ENCODE measurements around the gene FXYD5. TPM values are rescaled to one million over a fixed set of nuclear protein-coding genes. Genes with fewer than 3 reads are reported as not detected.

Gene FXYD5
- polyA plus RNA-seq, 2 of the 4 experiments (the other 2 are of a cell fraction), result 70.8 to 113 TPM

DNA sequence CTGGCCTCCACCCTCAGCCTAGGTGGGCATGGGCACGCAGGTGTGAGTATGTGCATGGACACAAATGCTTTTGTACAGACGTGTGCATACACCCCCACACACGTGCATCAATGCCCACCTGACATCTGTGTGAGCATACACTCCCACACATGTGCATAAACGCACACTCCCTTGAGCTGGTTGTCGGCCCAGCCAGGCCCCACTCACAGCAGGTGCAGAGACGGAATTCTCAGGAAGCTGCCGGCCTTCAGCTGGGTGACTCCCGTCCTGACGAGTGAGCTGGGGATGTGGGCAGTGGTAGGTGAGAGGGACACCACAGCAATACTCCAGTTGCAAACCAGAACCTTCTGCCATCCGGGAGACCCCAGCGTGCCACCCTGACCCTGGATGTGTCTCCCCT, 20.7 kb upstream of the FXYD5 start:
- ATAC-seq (no peak), DNase-seq (ENCODE audit: low read depth in 1 of 2, low spot score in 1 of 2) (no peak), FAIRE-seq (no peak)
- no peak overlapping the region for H3K27ac ChIP-seq
- no peak overlapping the region for H3K4me2 ChIP-seq
- POLR2A ChIA-PET, result no interaction called here
- CTCF ChIA-PET, result interaction anchor here (0.5 to 11.0 kb wide), 12 partner anchors 9 to 161 kb away, joined by 3 to 148 read pairs (median 50); partner anchors contain the start of genes FXYD3 and FXYD5
- H3K9me3 ChIP-seq, result no peaks in the 10 kb centered on the region
- H3K4me3 ChIP-seq, result no peak overlapping the region
- TF ChIP-seq, protein P1, sequence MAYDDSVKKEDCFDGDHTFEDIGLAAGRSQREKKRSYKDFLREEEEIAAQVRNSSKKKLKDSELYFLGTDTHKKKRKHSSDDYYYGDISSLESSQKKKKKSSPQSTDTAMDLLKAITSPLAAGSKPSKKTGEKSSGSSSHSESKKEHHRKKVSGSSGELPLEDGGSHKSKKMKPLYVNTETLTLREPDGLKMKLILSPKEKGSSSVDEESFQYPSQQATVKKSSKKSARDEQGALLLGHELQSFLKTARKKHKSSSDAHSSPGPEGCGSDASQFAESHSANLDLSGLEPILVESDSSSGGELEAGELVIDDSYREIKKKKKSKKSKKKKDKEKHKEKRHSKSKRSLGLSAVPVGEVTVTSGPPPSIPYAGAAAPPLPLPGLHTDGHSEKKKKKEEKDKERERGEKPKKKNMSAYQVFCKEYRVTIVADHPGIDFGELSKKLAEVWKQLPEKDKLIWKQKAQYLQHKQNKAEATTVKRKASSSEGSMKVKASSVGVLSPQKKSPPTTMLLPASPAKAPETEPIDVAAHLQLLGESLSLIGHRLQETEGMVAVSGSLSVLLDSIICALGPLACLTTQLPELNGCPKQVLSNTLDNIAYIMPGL (CRISPR knock-in tag; IDR thresholded peaks at IDR 0.05; ENCODE audit: borderline replicate concordance), result no peak
- no peak for TF ChIP-seq ESRRA (IDR thresholded peaks at IDR 0.05; ENCODE audit: borderline replicate concordance, low read length)
- TF ChIP-seq KDM1A (IDR thresholded peaks at IDR 0.05; ENCODE audit: low read depth), result no peak
- no peak for TF ChIP-seq CHD4 (IDR thresholded peaks at IDR 0.05; ENCODE audit: borderline replicate concordance)
- TF ChIP-seq FOSB (CRISPR knock-in tag; IDR thresholded peaks at IDR 0.05), result no peak
- no peak for TF ChIP-seq PHF8 (IDR thresholded peaks at IDR 0.05; ENCODE audit: borderline replicate concordance, low read depth)
- TF ChIP-seq GATA3 (IDR thresholded peaks at IDR 0.05; ENCODE audit: borderline replicate concordance), result no peak
- TF ChIP-seq, protein P2, sequence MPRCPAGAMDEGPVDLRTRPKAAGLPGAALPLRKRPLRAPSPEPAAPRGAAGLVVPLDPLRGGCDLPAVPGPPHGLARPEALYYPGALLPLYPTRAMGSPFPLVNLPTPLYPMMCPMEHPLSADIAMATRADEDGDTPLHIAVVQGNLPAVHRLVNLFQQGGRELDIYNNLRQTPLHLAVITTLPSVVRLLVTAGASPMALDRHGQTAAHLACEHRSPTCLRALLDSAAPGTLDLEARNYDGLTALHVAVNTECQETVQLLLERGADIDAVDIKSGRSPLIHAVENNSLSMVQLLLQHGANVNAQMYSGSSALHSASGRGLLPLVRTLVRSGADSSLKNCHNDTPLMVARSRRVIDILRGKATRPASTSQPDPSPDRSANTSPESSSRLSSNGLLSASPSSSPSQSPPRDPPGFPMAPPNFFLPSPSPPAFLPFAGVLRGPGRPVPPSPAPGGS (IDR thresholded peaks at IDR 0.05), result no peak
- no peak for TF ChIP-seq HOXB13 (CRISPR knock-in tag; IDR thresholded peaks at IDR 0.05; ENCODE audit: low read depth)
- TF ChIP-seq MAZ (IDR thresholded peaks at IDR 0.05; ENCODE audit: borderline replicate concordance, low read depth, low read length), result no peak
- TF ChIP-seq ZC3H11A (IDR thresholded peaks at IDR 0.05), result no peak
- no peak for TF ChIP-seq BHLHE40 (IDR thresholded peaks at IDR 0.05; ENCODE audit: low read depth, low read length)
- TF ChIP-seq, protein P3, sequence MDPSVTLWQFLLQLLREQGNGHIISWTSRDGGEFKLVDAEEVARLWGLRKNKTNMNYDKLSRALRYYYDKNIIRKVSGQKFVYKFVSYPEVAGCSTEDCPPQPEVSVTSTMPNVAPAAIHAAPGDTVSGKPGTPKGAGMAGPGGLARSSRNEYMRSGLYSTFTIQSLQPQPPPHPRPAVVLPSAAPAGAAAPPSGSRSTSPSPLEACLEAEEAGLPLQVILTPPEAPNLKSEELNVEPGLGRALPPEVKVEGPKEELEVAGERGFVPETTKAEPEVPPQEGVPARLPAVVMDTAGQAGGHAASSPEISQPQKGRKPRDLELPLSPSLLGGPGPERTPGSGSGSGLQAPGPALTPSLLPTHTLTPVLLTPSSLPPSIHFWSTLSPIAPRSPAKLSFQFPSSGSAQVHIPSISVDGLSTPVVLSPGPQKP (IDR thresholded peaks at IDR 0.05; ENCODE audit: low read depth, low read length), result no peak
- TF ChIP-seq RAD21 (conservative IDR thresholded peaks at IDR 0.05 in 1 of 2, IDR thresholded peaks at IDR 0.05 in 1 of 2), result no peak
- peaks cover 8% of the 10 kb centered on the region; the same call in 2 of the 3 replicates for H3K4me1 ChIP-seq
- WGBS (ENCODE audit: missing lambda C conversion rate), result 30% methylated on average over 11 of the region's 11 CpGs

DNA sequence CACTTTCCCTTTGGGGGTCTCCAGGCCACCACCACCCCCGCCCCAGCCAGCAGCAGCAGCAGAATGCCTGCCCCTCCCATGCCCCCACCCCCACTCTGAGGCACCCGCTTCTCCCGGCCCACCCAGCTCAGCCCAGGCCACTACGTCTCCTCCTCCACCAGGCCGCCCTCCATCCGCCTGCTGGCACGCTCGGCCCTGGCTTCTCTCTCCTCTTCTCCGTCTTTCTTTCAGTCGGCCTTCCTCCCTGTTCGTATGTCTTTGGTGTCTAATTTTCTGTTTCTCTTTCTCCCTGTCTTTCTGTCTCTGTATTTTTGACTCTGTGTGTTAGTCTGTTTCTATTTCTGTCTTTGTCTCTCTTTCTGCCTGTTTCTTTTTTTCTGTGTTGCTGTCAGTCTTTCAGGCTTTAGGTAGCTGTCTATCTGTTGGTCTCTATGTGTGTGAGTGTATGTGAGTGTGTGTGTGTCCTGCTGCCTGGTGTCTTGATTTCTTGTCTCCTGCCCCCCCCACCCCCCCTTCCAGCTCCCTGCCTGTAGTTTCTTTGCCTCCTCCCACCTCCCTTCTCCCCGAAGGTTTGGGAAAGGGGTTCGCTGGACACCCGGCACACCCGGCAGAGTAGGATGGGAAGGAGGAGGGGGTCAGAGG, 19.8 kb upstream of the FXYD5 start, which contains the start of gene LGI4:
Gene LGI4 (minus strand): TSS at position 459 of the 642 bp plus-strand sequence. CDS start 379 bp downstream, at position 80.
- DNase-seq (ENCODE audit: low read depth in 1 of 2, low spot score in 1 of 2) (no peak), ATAC-seq (no peak), FAIRE-seq (no peak)
- peaks cover 8% of the 10 kb centered on the region; the same call in 2 of the 3 replicates for H3K4me1 ChIP-seq
- CTCF ChIA-PET, result interaction anchor here (0.5 to 11.0 kb wide), 44 partner anchors 10 to 630 kb away, joined by 3 to 148 read pairs (median 8); partner anchors contain the start of genes FXYD3, FXYD5 and ZNF30
- no peaks in the 10 kb centered on the region for H3K9me3 ChIP-seq
- no peak for TF ChIP-seq EHMT2 (IDR thresholded peaks at IDR 0.05; ENCODE audit: low read depth)
- no peak for TF ChIP-seq TP53 (CRISPR knock-in tag; IDR thresholded peaks at IDR 0.05)
- no peak for TF ChIP-seq PHF8 (IDR thresholded peaks at IDR 0.05; ENCODE audit: borderline replicate concordance, low read depth)
- no peak for TF ChIP-seq FOXS1 (CRISPR knock-in tag; IDR thresholded peaks at IDR 0.05)
- TF ChIP-seq, protein P2 (IDR thresholded peaks at IDR 0.05), result no peak
- TF ChIP-seq, protein P4, sequence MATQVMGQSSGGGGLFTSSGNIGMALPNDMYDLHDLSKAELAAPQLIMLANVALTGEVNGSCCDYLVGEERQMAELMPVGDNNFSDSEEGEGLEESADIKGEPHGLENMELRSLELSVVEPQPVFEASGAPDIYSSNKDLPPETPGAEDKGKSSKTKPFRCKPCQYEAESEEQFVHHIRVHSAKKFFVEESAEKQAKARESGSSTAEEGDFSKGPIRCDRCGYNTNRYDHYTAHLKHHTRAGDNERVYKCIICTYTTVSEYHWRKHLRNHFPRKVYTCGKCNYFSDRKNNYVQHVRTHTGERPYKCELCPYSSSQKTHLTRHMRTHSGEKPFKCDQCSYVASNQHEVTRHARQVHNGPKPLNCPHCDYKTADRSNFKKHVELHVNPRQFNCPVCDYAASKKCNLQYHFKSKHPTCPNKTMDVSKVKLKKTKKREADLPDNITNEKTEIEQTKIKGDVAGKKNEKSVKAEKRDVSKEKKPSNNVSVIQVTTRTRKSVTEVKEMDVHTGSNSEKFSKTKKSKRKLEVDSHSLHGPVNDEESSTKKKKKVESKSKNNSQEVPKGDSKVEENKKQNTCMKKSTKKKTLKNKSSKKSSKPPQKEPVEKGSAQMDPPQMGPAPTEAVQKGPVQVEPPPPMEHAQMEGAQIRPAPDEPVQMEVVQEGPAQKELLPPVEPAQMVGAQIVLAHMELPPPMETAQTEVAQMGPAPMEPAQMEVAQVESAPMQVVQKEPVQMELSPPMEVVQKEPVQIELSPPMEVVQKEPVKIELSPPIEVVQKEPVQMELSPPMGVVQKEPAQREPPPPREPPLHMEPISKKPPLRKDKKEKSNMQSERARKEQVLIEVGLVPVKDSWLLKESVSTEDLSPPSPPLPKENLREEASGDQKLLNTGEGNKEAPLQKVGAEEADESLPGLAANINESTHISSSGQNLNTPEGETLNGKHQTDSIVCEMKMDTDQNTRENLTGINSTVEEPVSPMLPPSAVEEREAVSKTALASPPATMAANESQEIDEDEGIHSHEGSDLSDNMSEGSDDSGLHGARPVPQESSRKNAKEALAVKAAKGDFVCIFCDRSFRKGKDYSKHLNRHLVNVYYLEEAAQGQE (IDR thresholded peaks at IDR 0.05), result no peak
- no peak for TF ChIP-seq HOXB5 (CRISPR knock-in tag; IDR thresholded peaks at IDR 0.05)
- no peak for TF ChIP-seq FOSB (CRISPR knock-in tag; IDR thresholded peaks at IDR 0.05)
- TF ChIP-seq SMC3 (IDR thresholded peaks at IDR 0.05), result no peak
- no peak for TF ChIP-seq CHD2 (IDR thresholded peaks at IDR 0.05; ENCODE audit: low read length, partially characterized antibody)
- TF ChIP-seq, protein P3 (IDR thresholded peaks at IDR 0.05; ENCODE audit: low read depth, low read length), result no peak
- TF ChIP-seq NR3C1 (IDR thresholded peaks at IDR 0.05), result no peak
- TF ChIP-seq ZNF302 (CRISPR knock-in tag; IDR thresholded peaks at IDR 0.05), result no peak
- H3K27ac ChIP-seq, result no peak within 1 kb of the TSS
- 69% methylated on average over 14 of the region's 15 CpGs for WGBS (ENCODE audit: missing lambda C conversion rate)
- no peak within 1 kb of the TSS for H3K4me3 ChIP-seq
- no peak within 1 kb of the TSS for H3K4me2 ChIP-seq
- POLR2A ChIA-PET, result no interaction called here
